Endothelial cell of umbilical vein (primary cell): ENCODE results near the gene CDC42EP4. TPM values are rescaled to one million over a fixed set of nuclear protein-coding genes. Genes with fewer than 3 reads are reported as not detected.

Source experiments
- BruUV-seq: library from RNA; stranded (reverse); fragments of 400-500 nt; replicated peaks from 2 replicates; lab custom pipeline; 2021; lab: Mats Ljungman, UMichigan
- CTCF ChIA-PET: fragments of 300-600, 350-600 bp; sonication (Branson Sonifier 250); formaldehyde crosslinking; loops from one replicate; lab custom pipeline; 2021; ENCODE audit warnings: antibody characterized with exemption, inconsistent platforms; lab: Charles Lee
- POLR2A ChIA-PET: fragments of 300-600, 350-600 bp; sonication (Branson Sonifier 250); formaldehyde crosslinking; loops from one replicate; lab custom pipeline; 2021; ENCODE audit warnings: antibody characterized with exemption, inconsistent platforms; lab: Charles Lee
- DNase-seq: peaks from one replicate; pipeline ENCODE4 v3.0.0-alpha.2; 2011; ENCODE audit warnings: low read depth, low spot score
- FAIRE-seq: peaks from 2 replicates; lab custom pipeline; 2011; peaks lifted over from hg19 to GRCh38; lab: Jason Lieb, UNC
- H2AFZ ChIP-seq: 2 replicates; pipeline ENCODE4 v1.6.0; 2012; ENCODE audit warnings: low read depth, low read length, control low read depth, inconsistent platforms
- H3K27ac ChIP-seq: 2 replicates; pipeline ENCODE4 v1.5.1; 2011; ENCODE audit warnings: low read depth, mild to moderate bottlenecking, control low read depth, low read length, moderate library complexity; ENCODE audit not compliant: insufficient read depth
- H3K27me3 ChIP-seq, 2 experiments: 2 replicates each; pipeline versions ENCODE4 v1.6.0 to v1.6.1; 2011; ENCODE audit warnings: low read length in 2 of 2, mixed read lengths in 1 of 2; ENCODE audit not compliant: control insufficient read depth in 2 of 2, insufficient read depth in 2 of 2
- H3K36me3 ChIP-seq, 2 experiments: 2 replicates in 1 of 2; 3 replicates in 1 of 2; pipeline ENCODE4 v1.5.1; 2011; ENCODE audit warnings: low read length in 2 of 2, mild to moderate bottlenecking in 1 of 2, moderate library complexity in 1 of 2; ENCODE audit not compliant: control insufficient read depth in 2 of 2, insufficient read depth in 2 of 2; ENCODE audit errors: extremely low read depth in 1 of 2
- H3K4me1 ChIP-seq: 3 replicates; pipeline ENCODE4 v1.5.1; 2011; ENCODE audit warnings: mild to moderate bottlenecking, low read length; ENCODE audit not compliant: control insufficient read depth, insufficient read depth; ENCODE audit errors: extremely low read depth
- H3K4me2 ChIP-seq: 2 replicates; pipeline ENCODE4 v1.6.1; 2011; ENCODE audit warnings: low read length, control low read depth, mixed read lengths; ENCODE audit not compliant: insufficient read depth
- H3K4me3 ChIP-seq, 3 experiments: fragments of 200-600 bp in 1 of 3; sonication (generic), shearing (Covaris generic) in 1 of 3; replicated peaks in 1 of 3; 2 replicates each; pipeline ENCODE4 v1.5.1; 2011 to 2016; ENCODE audit warnings: control low read depth in 3 of 3, low read length in 3 of 3, mild to moderate bottlenecking in 2 of 3, inconsistent platforms in 1 of 3, low read depth in 1 of 3, moderate library complexity in 1 of 3; ENCODE audit not compliant: insufficient read depth in 1 of 3
- H3K79me2 ChIP-seq: 2 replicates; pipeline ENCODE4 v1.6.0; 2012; ENCODE audit warnings: low read length, inconsistent platforms; ENCODE audit not compliant: control insufficient read depth, insufficient read depth
- H3K9ac ChIP-seq: replicated peaks from 2 replicates; pipeline ENCODE3; 2011; ENCODE audit warnings: low read length, control low read depth; ENCODE audit not compliant: insufficient read depth; ENCODE audit errors: extremely low read depth
- H3K9me1 ChIP-seq: replicated peaks from 3 replicates; pipeline ENCODE4 v1.6.0; 2011; ENCODE audit warnings: mild to moderate bottlenecking, low read length; ENCODE audit not compliant: control insufficient read depth, insufficient read depth; ENCODE audit errors: extremely low read depth
- H3K9me3 ChIP-seq: replicated peaks from 2 replicates; pipeline ENCODE4 v1.5.1; 2012; ENCODE audit warnings: low read length, inconsistent platforms; ENCODE audit not compliant: control insufficient read depth, insufficient read depth
- H4K20me1 ChIP-seq: replicated peaks from 2 replicates; pipeline ENCODE3; 2011; ENCODE audit warnings: mild to moderate bottlenecking, low read length; ENCODE audit not compliant: control insufficient read depth, insufficient read depth; ENCODE audit errors: extremely low read depth
- CTCF ChIP-seq, 2 donors: IDR thresholded peaks; 1 replicate in 1 of 2; 2 replicates in 1 of 2; pipeline ENCODE4 v1.5.1; 2011; ENCODE audit warnings: low read length in 2 of 2, mild to moderate bottlenecking in 2 of 2, moderate library complexity in 2 of 2, control low read depth in 1 of 2, inconsistent platforms in 1 of 2, low read depth in 1 of 2; ENCODE audit not compliant: insufficient read depth in 1 of 2; ENCODE audit errors: extremely low read depth in 1 of 2
- EZH2 ChIP-seq: IDR thresholded peaks from 2 replicates; pipeline ENCODE4 v1.6.1; 2012; ENCODE audit warnings: borderline replicate concordance, low read depth, mild to moderate bottlenecking, moderate library complexity, low read length, inconsistent platforms; ENCODE audit not compliant: severe bottlenecking
- FOS ChIP-seq: IDR thresholded peaks from 2 replicates; pipeline ENCODE4 v1.6.1; 2011; ENCODE audit warnings: mild to moderate bottlenecking, low read length, moderate library complexity, borderline replicate concordance; ENCODE audit not compliant: insufficient read depth
- GATA2 ChIP-seq: IDR thresholded peaks from 2 replicates; pipeline ENCODE4 v1.7.0; 2011; ENCODE audit warnings: low read depth, mild to moderate bottlenecking, moderate library complexity, mixed read lengths, low read length; ENCODE audit not compliant: insufficient read length, insufficient read depth
- JUN ChIP-seq: IDR thresholded peaks from 2 replicates; pipeline ENCODE4 v1.6.1; 2011; ENCODE audit warnings: borderline replicate concordance, low read depth; ENCODE audit not compliant: insufficient read length, insufficient read depth
- MYC ChIP-seq: IDR thresholded peaks from one replicate; pipeline ENCODE4 v1.6.1; 2011; ENCODE audit warnings: mild to moderate bottlenecking, low read depth, low read length
- POLR2AphosphoS5 ChIP-seq: IDR thresholded peaks from 2 replicates; pipeline ENCODE4 v1.6.1; 2012; ENCODE audit warnings: low read depth, mild to moderate bottlenecking, control low read depth, low read length, moderate library complexity; ENCODE audit not compliant: insufficient read depth
- dilution Hi-C: fragments of 300-500 bp; cut with MboI; formaldehyde crosslinking; loops from one replicate; pipeline ENCODE4 v1.15.0; 2019; ENCODE audit warnings: low sequenced_read_pairs; ENCODE audit not compliant: extremely low pct_ligation_motif_present
- intact Hi-C: fragments of 100-400 bp; cut with micrococcal nuclease; formaldehyde crosslinking; loops from one replicate; pipeline ENCODE4 v1.10.0; 2022
- polyA plus RNA-seq, 4 experiments: library from polyadenylated mRNA; depleted of rRNA in 3 of 4; stranded (reverse) in 3 of 4; unstranded in 1 of 4; fragments of >200 nt; gene quantifications; 2 replicates each; pipeline versions ENCODE4 v1.2.1 to v1.2.3, GENCODE V29; 2011 to 2012; ENCODE audit warnings: missing spikeins in 1 of 4
- total RNA-seq: library from RNA; stranded (reverse); gene quantifications from 2 replicates; pipeline ENCODE4 v1.2.3, GENCODE V29; 2021
- TF ChIP-seq, protein P1 (sequence below): IDR thresholded peaks from 2 replicates; pipeline ENCODE4 v1.6.1; 2011; ENCODE audit not compliant: insufficient read depth, insufficient read length

Gene CDC42EP4
- total and polyA plus RNA-seq, 2 donors (not counting 3 experiments of a cell fraction or from before 2014, with no cell fraction given), result 11.4 to 19.6 TPM

DNA sequence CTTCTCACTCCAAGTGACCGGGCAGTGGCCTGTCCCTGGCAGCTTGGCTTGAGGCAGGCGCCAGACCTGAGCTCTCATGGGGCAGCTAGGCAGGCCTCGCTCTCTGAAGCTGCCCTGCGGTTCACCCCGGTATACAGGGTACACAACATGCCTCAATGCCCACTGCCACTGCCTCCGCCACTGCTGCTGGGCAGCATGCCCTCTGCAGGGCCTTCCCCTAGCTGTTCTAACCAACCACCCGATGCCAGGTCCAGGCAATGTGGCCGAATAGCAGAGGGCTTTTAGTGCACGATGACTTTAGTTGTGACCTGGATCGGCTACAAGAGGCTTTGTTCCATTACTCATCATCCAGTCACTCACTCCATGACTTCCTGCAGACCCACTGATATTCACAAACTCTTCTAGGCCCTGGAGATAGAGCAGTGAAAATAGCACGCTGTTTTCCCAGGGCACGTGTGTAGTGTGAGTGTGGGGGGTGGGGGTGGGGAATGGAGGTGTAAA lies 19.7 kb downstream of the CDC42EP4 start:
- Histone ChIP-seq H3K4me1 (peaks cover 25% of the 10 kb centered on the region), H3K4me3 (no peak overlapping the region), H3K27me3 (no peaks in the 10 kb centered on the region), H3K27ac (peak overlapping the region; percentile 79), H3K79me2 (peaks cover 57% of the 10 kb centered on the region), H3K9ac (peak overlapping the region; percentile 30), H3K9me1 (no peaks in the 10 kb centered on the region), H3K36me3 (no peaks in the 10 kb centered on the region), H4K20me1 (no peaks in the 10 kb centered on the region), H3K4me2 (peak overlapping the region; percentile 9), H2AFZ (no peak overlapping the region), H3K9me3 (no peaks in the 10 kb centered on the region)
- ChIA-PET CTCF (interaction anchor here (1.2 to 3.3 kb wide), 7 partner anchors 11 to 565 kb away, joined by 3 to 17 read pairs (median 5); partner anchors contain the start of gene CDC42EP4), POLR2A (no interaction called here)
- FAIRE-seq (peak; percentile 95), DNase-seq (peak; percentile 74)
- BruUV-seq, result no TSS peak
- dilution Hi-C loops (no loop called here), intact Hi-C loops (loop anchor here (1.0 to 5.0 kb wide), 3 partner anchors 13 to 60 kb away; a partner anchor contains a TSS)
- no peak for TF ChIP-seq CTCF (IDR thresholded peaks at IDR 0.05; ENCODE audit: extremely low read depth in 1 of 2, insufficient read depth in 1 of 2, low read depth in 1 of 2, low read length in 2 of 2)
- TF ChIP-seq FOS, result peak; percentile 80
- peak; percentile 36 for TF ChIP-seq POLR2AphosphoS5
- peak; percentile 54 for TF ChIP-seq JUN
- no peak for TF ChIP-seq GATA2
- TF ChIP-seq EZH2, result no peak
- peak; percentile 2 for TF ChIP-seq MYC
- TF ChIP-seq, protein P1, sequence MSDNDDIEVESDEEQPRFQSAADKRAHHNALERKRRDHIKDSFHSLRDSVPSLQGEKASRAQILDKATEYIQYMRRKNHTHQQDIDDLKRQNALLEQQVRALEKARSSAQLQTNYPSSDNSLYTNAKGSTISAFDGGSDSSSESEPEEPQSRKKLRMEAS, result no peak
